ENCODE data around the gene IKZF4. TPM values are rescaled to one million over a fixed set of nuclear protein-coding genes. Genes with fewer than 3 reads are reported as not detected.
A peak's percentile ranks its signal among the peaks of the same experiment; 100 is the strongest.

IKZF4 gene
- total RNA-seq, 1 donor from 2014 or later: 2.1 TPM

GRCh38 chr12:55991110-55991509 is 29.7 kb upstream of the IKZF4 start:
- Histone ChIP-seq H3F3A (ENCODE audit: low read depth) (peaks cover 33% of the 10 kb centered on the region), H3K79me2 (ENCODE audit: low read depth) (no peaks in the 10 kb centered on the region), H3K4me2 (no peak overlapping the region), H3K27ac (no peak overlapping the region), H3K4me1 (no peaks in the 10 kb centered on the region), H3K4me3 (no peak overlapping the region), H3K9me3 (ENCODE audit: low read depth) (no peaks in the 10 kb centered on the region), H3K27me3 (no peaks in the 10 kb centered on the region), H3K36me3 (peaks cover 7% of the 10 kb centered on the region), H2AFZ (replicated peaks) (no peak overlapping the region), H3K9ac (no peak overlapping the region), H4K20me1 (ENCODE audit: low read depth) (no peaks in the 10 kb centered on the region)
- Mint-ChIP-seq H3K4me3 (no peak overlapping the region), H3K27me3 (ENCODE audit: insufficient read depth, low read depth) (peaks cover 2% of the 10 kb centered on the region), H3K27ac (no peak overlapping the region), H3K4me1 (peaks cover 1% of the 10 kb centered on the region), H3K9me3 (no peaks in the 10 kb centered on the region), H3K36me3 (peaks cover 43% of the 10 kb centered on the region)
- TF ChIP-seq CTCF (IDR thresholded peaks at IDR 0.05) (no peak), EZH2 (IDR thresholded peaks at IDR 0.05) (no peak), EZH2phosphoT487 (IDR thresholded peaks at IDR 0.05) (no peak)
- no peak for DNase-seq (ENCODE audit: low spot score)

GRCh38 chr12:55993230-55993853 is 27.5 kb upstream of the IKZF4 start:
- Histone ChIP-seq H3F3A (ENCODE audit: low read depth) (peaks cover 41% of the 10 kb centered on the region), H3K79me2 (ENCODE audit: low read depth) (peaks cover 7% of the 10 kb centered on the region), H3K4me3 (no peak overlapping the region), H3K4me2 (no peak overlapping the region), H2AFZ (replicated peaks) (no peak overlapping the region), H4K20me1 (ENCODE audit: low read depth) (no peaks in the 10 kb centered on the region), H3K9me3 (ENCODE audit: low read depth) (no peaks in the 10 kb centered on the region), H3K4me1 (no peaks in the 10 kb centered on the region), H3K27ac (peak overlapping the region; percentile 29), H3K27me3 (no peaks in the 10 kb centered on the region), H3K9ac (no peak overlapping the region), H3K36me3 (peaks cover 7% of the 10 kb centered on the region)
- Mint-ChIP-seq H3K4me1 (peaks cover 16% of the 10 kb centered on the region), H3K27ac (no peak overlapping the region), H3K36me3 (peaks cover 36% of the 10 kb centered on the region), H3K27me3 (ENCODE audit: insufficient read depth, low read depth) (peaks cover 2% of the 10 kb centered on the region), H3K9me3 (no peaks in the 10 kb centered on the region), H3K4me3 (no peak overlapping the region)
- no peak for DNase-seq (ENCODE audit: low spot score)
- TF ChIP-seq EZH2 (IDR thresholded peaks at IDR 0.05) (no peak), EZH2phosphoT487 (IDR thresholded peaks at IDR 0.05) (no peak), CTCF (IDR thresholded peaks at IDR 0.05) (no peak)

GRCh38 chr12:55995366-55995765 is 25.5 kb upstream of the IKZF4 start:
- no peak for DNase-seq (ENCODE audit: low spot score)
- no peaks in the 10 kb centered on the region for H3K9me3 ChIP-seq (ENCODE audit: low read depth)
- H3K36me3 Mint-ChIP-seq: peaks cover 24% of the 10 kb centered on the region
- H3K79me2 ChIP-seq (ENCODE audit: low read depth): peaks cover 15% of the 10 kb centered on the region
- no peaks in the 10 kb centered on the region for H4K20me1 ChIP-seq (ENCODE audit: low read depth)
- H3F3A ChIP-seq (ENCODE audit: low read depth): peaks cover 38% of the 10 kb centered on the region
- no peak overlapping the region for H3K4me3 ChIP-seq
- no peaks in the 10 kb centered on the region for H3K27me3 ChIP-seq
- no peaks in the 10 kb centered on the region for H3K4me1 ChIP-seq
- H2AFZ ChIP-seq (replicated peaks): no peak overlapping the region
- H3K4me3 Mint-ChIP-seq: no peak overlapping the region
- H3K36me3 ChIP-seq: peaks cover 7% of the 10 kb centered on the region
- no peak overlapping the region for H3K27ac ChIP-seq
- H3K27ac Mint-ChIP-seq: no peak overlapping the region
- H3K9ac ChIP-seq: no peak overlapping the region
- peaks cover 2% of the 10 kb centered on the region for H3K27me3 Mint-ChIP-seq (ENCODE audit: insufficient read depth, low read depth)
- no peaks in the 10 kb centered on the region for H3K9me3 Mint-ChIP-seq
- peaks cover 24% of the 10 kb centered on the region for H3K4me1 Mint-ChIP-seq
- TF ChIP-seq CTCF (IDR thresholded peaks at IDR 0.05): no peak
- no peak overlapping the region for H3K4me2 ChIP-seq

All from neural progenitor cell (in vitro differentiated cells).